Gastroesophageal sphincter (tissue), 3 donors: ENCODE data around the gene GRIP2.

ENCODE experiments used
- CTCF ChIP-seq, 4 experiments: fragments of 200-600 bp in 2 of 4; fragments of 450-650 bp in 2 of 4; sonication (generic) in 1 of 4; IDR thresholded peaks; one replicate each; pipeline ENCODE4 v1.5.1; 2017 to 2019; ENCODE audit warnings: antibody characterized with exemption in 4 of 4, mild to moderate bottlenecking in 2 of 4, moderate library complexity in 2 of 4
- EP300 ChIP-seq: sonication (generic); formaldehyde crosslinking; IDR thresholded peaks from one replicate; pipeline ENCODE4 v1.6.1; 2017; ENCODE audit warnings: antibody characterized with exemption, mild to moderate bottlenecking
- POLR2A ChIP-seq, 2 donors: fragments of 450-650 bp; IDR thresholded peaks; one replicate each; pipeline ENCODE4 v1.6.1; 2017; ENCODE audit warnings: antibody characterized with exemption in 2 of 2, mild to moderate bottlenecking in 2 of 2, moderate library complexity in 1 of 2
- POLR2AphosphoS5 ChIP-seq: sonication (generic); formaldehyde crosslinking; IDR thresholded peaks from one replicate; pipeline ENCODE4 v1.6.1; 2017; ENCODE audit warnings: antibody characterized with exemption

- TF ChIP-seq CTCF (IDR thresholded peaks at IDR 0.05), result no peak
- no peak for TF ChIP-seq POLR2A (IDR thresholded peaks at IDR 0.05)
- no peak for TF ChIP-seq POLR2AphosphoS5
- TF ChIP-seq EP300, result no peak
Measured at GRCh38 chr3:14476583-14477265, 63.4 kb downstream of the GRIP2 start.
